Gastrocnemius medialis (tissue), 4 donors: ENCODE data around the gene NAA11. TPM values are rescaled to one million over a fixed set of nuclear protein-coding genes. Genes with fewer than 3 reads are reported as not detected.

Source experiments
- ATAC-seq, 2 donors: fragments of 150-250 bp; one replicate each; pipeline ENCODE4 v1.9.1; 2016
- DNase-seq, 2 donors: peaks; one replicate each; pipeline ENCODE4 v3.0.0-alpha.2; 2019
- H3K27ac ChIP-seq, 4 donors: fragments of 200-600 bp; sonication (generic); 1 replicate in 1 of 4; 2 replicates in 3 of 4; pipeline ENCODE4 v1.5.1; 2016 to 2018; ENCODE audit warnings: mild to moderate bottlenecking in 2 of 4, moderate library complexity in 1 of 4
- H3K27me3 ChIP-seq, 3 donors: fragments of 200-600 bp; sonication (generic) in 2 of 3; 1 replicate in 1 of 3; 2 replicates in 2 of 3; pipeline versions ENCODE4 v1.5.1 to v1.6.0; 2016 to 2019; ENCODE audit warnings: mild to moderate bottlenecking in 1 of 3, moderate library complexity in 1 of 3
- H3K36me3 ChIP-seq, 2 donors: fragments of 200-600 bp; sonication (generic) in 1 of 2; one replicate each; pipeline ENCODE4 v1.5.1; 2017 to 2018
- H3K4me1 ChIP-seq, 2 donors: fragments of 200-600 bp; sonication (generic) in 1 of 2; one replicate each; pipeline ENCODE4 v1.5.1; 2016 to 2017; ENCODE audit warnings: mild to moderate bottlenecking in 2 of 2
- H3K4me3 ChIP-seq, 4 donors: fragments of 200-600 bp; sonication (generic) in 3 of 4; 1 replicate in 1 of 4; 2 replicates in 3 of 4; pipeline ENCODE4 v1.5.1; 2016 to 2019; ENCODE audit warnings: mild to moderate bottlenecking in 2 of 4
- H3K9me3 ChIP-seq, 3 donors: fragments of 200-600 bp; sonication (generic) in 2 of 3; 1 replicate in 1 of 3; 2 replicates in 2 of 3; pipeline ENCODE4 v1.5.1; 2016 to 2019
- POLR2A ChIP-seq, 2 donors: fragments of 450-650 bp; IDR thresholded peaks; one replicate each; pipeline ENCODE4 v1.6.1; 2017; ENCODE audit warnings: antibody characterized with exemption in 2 of 2, mild to moderate bottlenecking in 2 of 2, moderate library complexity in 2 of 2
- in situ Hi-C, 4 donors: fragments of 200-750 bp; cut with MboI; loops; one replicate each; pipeline versions ENCODE4 v1.15.0 to v1.8.0; 2017; ENCODE audit warnings: low sequenced_read_pairs in 4 of 4
- intact Hi-C: fragments of 100-400 bp; cut with DNase I; formaldehyde crosslinking; loops from one replicate; pipeline ENCODE4 v1.15.1; 2023; ENCODE audit warnings: low total_unique reads
- total RNA-seq, 4 donors: library from RNA; depleted of rRNA; stranded (reverse); fragments of >200 nt; gene quantifications; one replicate each; pipeline versions ENCODE4 v1.1.0 to v1.2.3, GENCODE V29; 2016
- TF ChIP-seq, protein P1 (sequence below), 5 experiments: fragments of 450-650 bp in 3 of 5; fragments of 200-600 bp in 2 of 5; sonication (generic) in 2 of 5; IDR thresholded peaks in 4 of 5; conservative IDR thresholded peaks in 1 of 5; 1 replicate in 4 of 5; 2 replicates in 1 of 5; pipeline ENCODE4 v1.5.1; 2016 to 2019; ENCODE audit warnings: antibody characterized with exemption in 5 of 5, mild to moderate bottlenecking in 3 of 5, moderate library complexity in 3 of 5

The NAA11 gene
- total RNA-seq, 4 donors from 2014 or later, result not detected

DNA sequence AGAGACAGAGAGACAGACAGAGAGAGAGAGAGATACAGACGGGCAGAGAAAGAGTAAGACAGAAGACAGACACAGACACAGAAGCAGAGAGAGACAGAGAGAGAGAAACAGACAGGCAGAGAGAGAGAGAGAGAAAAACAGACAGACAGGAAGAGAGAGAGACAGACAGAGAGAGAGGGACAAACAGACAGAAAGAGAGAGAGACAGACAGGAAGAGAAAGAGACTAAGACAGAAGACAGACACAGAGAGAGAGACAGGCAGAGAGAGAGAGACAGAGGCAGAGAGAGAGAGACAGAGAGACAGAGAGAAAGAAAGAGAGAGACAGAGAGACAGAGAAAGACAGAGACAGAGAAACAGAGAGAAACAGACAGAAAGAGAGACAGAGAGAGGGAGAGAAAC lies 27.2 kb upstream of the NAA11 start:
- TF ChIP-seq, protein P1, sequence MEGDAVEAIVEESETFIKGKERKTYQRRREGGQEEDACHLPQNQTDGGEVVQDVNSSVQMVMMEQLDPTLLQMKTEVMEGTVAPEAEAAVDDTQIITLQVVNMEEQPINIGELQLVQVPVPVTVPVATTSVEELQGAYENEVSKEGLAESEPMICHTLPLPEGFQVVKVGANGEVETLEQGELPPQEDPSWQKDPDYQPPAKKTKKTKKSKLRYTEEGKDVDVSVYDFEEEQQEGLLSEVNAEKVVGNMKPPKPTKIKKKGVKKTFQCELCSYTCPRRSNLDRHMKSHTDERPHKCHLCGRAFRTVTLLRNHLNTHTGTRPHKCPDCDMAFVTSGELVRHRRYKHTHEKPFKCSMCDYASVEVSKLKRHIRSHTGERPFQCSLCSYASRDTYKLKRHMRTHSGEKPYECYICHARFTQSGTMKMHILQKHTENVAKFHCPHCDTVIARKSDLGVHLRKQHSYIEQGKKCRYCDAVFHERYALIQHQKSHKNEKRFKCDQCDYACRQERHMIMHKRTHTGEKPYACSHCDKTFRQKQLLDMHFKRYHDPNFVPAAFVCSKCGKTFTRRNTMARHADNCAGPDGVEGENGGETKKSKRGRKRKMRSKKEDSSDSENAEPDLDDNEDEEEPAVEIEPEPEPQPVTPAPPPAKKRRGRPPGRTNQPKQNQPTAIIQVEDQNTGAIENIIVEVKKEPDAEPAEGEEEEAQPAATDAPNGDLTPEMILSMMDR (IDR thresholded peaks at IDR 0.05 in 4 of 5, conservative IDR thresholded peaks at IDR 0.05 in 1 of 5), result no peak
- TF ChIP-seq POLR2A (IDR thresholded peaks at IDR 0.05), result no peak
- in situ Hi-C loops (no loop called here), intact Hi-C loops (no loop called here)
- no peaks in the 10 kb centered on the region for H3K9me3 ChIP-seq
- no peak overlapping the region for H3K27ac ChIP-seq
- H3K36me3 ChIP-seq, result no peaks in the 10 kb centered on the region
- ATAC-seq (no peak), DNase-seq (no peak)
- H3K4me3 ChIP-seq, result no peak overlapping the region
- no peaks in the 10 kb centered on the region for H3K27me3 ChIP-seq
- no peaks in the 10 kb centered on the region for H3K4me1 ChIP-seq

DNA sequence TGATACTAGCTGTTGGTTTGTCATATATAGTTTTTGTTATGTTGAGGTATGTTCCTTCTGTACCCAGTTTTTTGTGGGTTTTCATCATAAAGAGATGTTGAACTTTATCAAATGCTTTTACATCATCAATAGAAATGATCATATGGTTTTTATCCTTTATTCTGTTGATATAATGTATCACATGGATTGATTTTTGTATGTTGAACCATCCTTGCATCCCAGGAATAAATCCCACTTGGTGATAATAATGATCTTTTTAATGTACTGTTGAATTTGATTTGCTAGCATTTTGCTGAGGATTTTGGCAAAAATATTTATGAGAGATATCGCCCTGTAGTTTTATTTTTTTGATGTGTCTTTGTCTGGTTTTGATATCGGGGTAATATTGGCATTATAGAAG lies 22.5 kb upstream of the NAA11 start:
- in situ Hi-C loops (no loop called here), intact Hi-C loops (no loop called here)
- Histone ChIP-seq H3K4me3 (no peak overlapping the region), H3K4me1 (no peaks in the 10 kb centered on the region), H3K27me3 (no peaks in the 10 kb centered on the region), H3K36me3 (no peaks in the 10 kb centered on the region), H3K9me3 (no peaks in the 10 kb centered on the region), H3K27ac (no peak overlapping the region)
- TF ChIP-seq POLR2A (IDR thresholded peaks at IDR 0.05), result no peak
- TF ChIP-seq, protein P1 (IDR thresholded peaks at IDR 0.05 in 4 of 5, conservative IDR thresholded peaks at IDR 0.05 in 1 of 5), result no peak
- DNase-seq, result no peak
- ATAC-seq, result no peak

DNA sequence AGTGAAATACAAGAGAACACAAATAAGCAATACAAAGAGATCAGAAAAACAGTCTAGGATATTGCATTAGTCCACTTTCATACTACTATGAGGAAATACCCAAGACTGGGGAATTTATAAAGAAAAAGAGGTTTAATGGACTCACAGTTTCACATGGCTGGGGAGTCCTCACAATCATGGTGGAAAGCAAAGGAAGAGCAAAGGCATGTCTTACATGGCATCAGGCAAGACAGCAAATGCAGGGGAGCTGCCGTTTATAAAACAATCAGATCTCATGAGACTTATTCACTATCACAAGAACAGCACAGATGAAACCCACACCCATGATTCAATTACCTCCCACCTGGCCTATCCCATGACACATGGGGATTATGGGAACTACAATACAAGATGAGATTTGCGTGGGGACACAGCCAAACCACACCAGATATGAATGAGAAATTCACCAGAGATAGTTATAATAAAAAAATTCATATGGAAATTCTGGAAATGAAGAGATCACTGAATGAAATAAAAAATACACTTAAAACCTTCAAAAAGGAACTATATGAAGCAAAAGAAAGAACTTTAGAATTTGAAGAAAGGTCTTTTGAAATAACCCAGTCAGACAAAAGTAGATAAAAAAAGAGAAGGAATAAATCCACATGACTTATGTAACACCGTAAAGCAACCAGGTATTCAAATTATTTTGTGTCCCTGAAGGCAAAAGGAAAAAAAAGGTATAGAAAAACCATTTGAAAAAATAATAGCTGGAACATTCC lies 16.2 kb upstream of the NAA11 start:
- ATAC-seq (no peak), DNase-seq (no peak)
- in situ Hi-C loops (no loop called here), intact Hi-C loops (no loop called here)
- no peaks in the 10 kb centered on the region for H3K36me3 ChIP-seq
- no peaks in the 10 kb centered on the region for H3K4me1 ChIP-seq
- H3K4me3 ChIP-seq, result no peak overlapping the region
- H3K27ac ChIP-seq, result no peak overlapping the region
- no peaks in the 10 kb centered on the region for H3K27me3 ChIP-seq
- no peaks in the 10 kb centered on the region for H3K9me3 ChIP-seq
- no peak for TF ChIP-seq POLR2A (IDR thresholded peaks at IDR 0.05)
- TF ChIP-seq, protein P1 (IDR thresholded peaks at IDR 0.05 in 4 of 5, conservative IDR thresholded peaks at IDR 0.05 in 1 of 5), result no peak

DNA sequence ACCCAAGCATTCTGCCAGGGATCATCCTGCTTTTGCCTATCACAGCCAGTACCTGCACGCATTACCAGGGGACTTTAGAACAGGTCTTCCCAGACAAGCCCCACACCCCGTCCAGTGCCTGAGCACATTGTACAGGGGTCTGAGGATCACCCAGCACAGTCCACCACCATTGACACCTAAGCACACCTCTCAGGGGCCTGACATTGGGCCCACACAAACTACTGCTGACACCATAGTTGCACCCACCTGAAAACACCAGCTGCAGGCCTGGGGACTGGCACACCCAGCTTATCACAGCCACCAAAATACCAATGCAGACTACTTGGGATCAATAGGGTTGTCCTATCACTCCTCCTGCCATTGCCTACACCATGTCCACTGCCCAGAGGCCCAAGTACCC lies 14.7 kb upstream of the NAA11 start:
- no peaks in the 10 kb centered on the region for H3K27me3 ChIP-seq
- H3K9me3 ChIP-seq, result no peaks in the 10 kb centered on the region
- in situ Hi-C loops (no loop called here), intact Hi-C loops (no loop called here)
- no peak overlapping the region for H3K4me3 ChIP-seq
- TF ChIP-seq POLR2A (IDR thresholded peaks at IDR 0.05), result no peak
- TF ChIP-seq, protein P1 (IDR thresholded peaks at IDR 0.05 in 4 of 5, conservative IDR thresholded peaks at IDR 0.05 in 1 of 5), result no peak
- H3K4me1 ChIP-seq, result no peaks in the 10 kb centered on the region
- no peak for DNase-seq
- H3K27ac ChIP-seq, result no peak overlapping the region
- ATAC-seq, result no peak
- H3K36me3 ChIP-seq, result no peaks in the 10 kb centered on the region

DNA sequence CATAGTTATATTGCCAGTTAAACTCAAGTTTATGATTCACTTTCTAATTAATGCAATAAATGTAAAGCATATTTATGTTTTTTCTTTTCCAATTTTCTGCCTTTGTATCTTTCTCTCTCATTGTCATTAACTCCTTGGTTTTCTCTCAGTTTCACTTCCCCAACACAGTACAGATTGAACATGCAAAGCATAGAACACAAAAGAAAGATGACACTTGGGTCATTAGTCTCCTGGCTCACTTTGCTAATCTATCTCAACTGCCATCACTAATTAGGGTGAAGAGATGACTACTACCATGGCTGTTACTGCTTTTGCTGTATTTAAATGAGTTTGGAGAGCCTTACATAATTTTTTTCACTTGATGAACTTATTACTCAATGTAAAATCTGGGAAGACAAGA lies 12.3 kb upstream of the NAA11 start:
- no peak for TF ChIP-seq POLR2A (IDR thresholded peaks at IDR 0.05)
- TF ChIP-seq, protein P1 (IDR thresholded peaks at IDR 0.05 in 4 of 5, conservative IDR thresholded peaks at IDR 0.05 in 1 of 5), result no peak

More for the DNA sequence above, 12.3 kb upstream of the NAA11 start:
- Histone ChIP-seq H3K27me3 (no peaks in the 10 kb centered on the region), H3K36me3 (no peaks in the 10 kb centered on the region), H3K4me1 (no peaks in the 10 kb centered on the region), H3K27ac (no peak overlapping the region), H3K9me3 (no peaks in the 10 kb centered on the region), H3K4me3 (no peak overlapping the region)
- intact Hi-C loops (no loop called here), in situ Hi-C loops (no loop called here)
- DNase-seq (no peak), ATAC-seq (no peak)
